GM06990 (cell line): ENCODE results near the gene DLG2.

Experiments used
- DNase-seq: peaks from one replicate; pipeline ENCODE4 v3.0.0-alpha.2; 2011; ENCODE audit not compliant: insufficient read length; ENCODE audit errors: extremely low read depth
- H3K27me3 ChIP-seq: replicated peaks from 2 replicates; pipeline ENCODE4 v1.6.0; 2011; ENCODE audit warnings: low read length; ENCODE audit not compliant: control insufficient read depth, insufficient read depth
- H3K36me3 ChIP-seq: 2 replicates; pipeline ENCODE4 v1.5.1; 2011; ENCODE audit warnings: low read length; ENCODE audit not compliant: control insufficient read depth, insufficient read depth
- H3K4me3 ChIP-seq: replicated peaks from 2 replicates; pipeline ENCODE4 v1.5.1; 2011; ENCODE audit warnings: low read depth, mild to moderate bottlenecking, control low read depth, low read length
- TF ChIP-seq, protein P1 (sequence below): IDR thresholded peaks from 2 replicates; pipeline ENCODE4 v1.5.1; 2011; ENCODE audit warnings: low read length, control low read depth, mild to moderate bottlenecking, inconsistent platforms; ENCODE audit not compliant: insufficient read depth, poor library complexity, severe bottlenecking

The DLG2 gene

DNA sequence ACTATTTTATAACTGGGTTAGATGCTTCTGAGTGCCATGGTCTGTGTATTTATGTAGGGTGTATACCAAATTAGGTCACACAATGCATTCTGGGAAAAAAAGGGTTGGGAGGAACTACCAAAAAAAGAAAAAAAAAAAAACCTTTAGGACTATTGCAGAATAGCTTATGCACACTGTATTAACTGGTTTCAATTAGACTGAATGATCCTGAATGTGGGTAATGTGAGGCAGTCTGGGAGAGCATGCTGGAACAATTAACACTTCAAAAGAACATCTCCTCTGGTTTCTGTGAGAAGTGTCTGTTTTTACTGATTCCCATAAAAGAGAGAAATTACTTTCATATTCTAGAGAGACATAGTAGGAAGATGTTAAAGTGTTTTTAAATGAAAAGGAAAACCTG is 521.3 kb downstream of the DLG2 start:
- H3K27me3 ChIP-seq = no peaks in the 10 kb centered on the region
- no peaks in the 10 kb centered on the region for H3K36me3 ChIP-seq
- TF ChIP-seq, protein P1, sequence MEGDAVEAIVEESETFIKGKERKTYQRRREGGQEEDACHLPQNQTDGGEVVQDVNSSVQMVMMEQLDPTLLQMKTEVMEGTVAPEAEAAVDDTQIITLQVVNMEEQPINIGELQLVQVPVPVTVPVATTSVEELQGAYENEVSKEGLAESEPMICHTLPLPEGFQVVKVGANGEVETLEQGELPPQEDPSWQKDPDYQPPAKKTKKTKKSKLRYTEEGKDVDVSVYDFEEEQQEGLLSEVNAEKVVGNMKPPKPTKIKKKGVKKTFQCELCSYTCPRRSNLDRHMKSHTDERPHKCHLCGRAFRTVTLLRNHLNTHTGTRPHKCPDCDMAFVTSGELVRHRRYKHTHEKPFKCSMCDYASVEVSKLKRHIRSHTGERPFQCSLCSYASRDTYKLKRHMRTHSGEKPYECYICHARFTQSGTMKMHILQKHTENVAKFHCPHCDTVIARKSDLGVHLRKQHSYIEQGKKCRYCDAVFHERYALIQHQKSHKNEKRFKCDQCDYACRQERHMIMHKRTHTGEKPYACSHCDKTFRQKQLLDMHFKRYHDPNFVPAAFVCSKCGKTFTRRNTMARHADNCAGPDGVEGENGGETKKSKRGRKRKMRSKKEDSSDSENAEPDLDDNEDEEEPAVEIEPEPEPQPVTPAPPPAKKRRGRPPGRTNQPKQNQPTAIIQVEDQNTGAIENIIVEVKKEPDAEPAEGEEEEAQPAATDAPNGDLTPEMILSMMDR = no peak
- no peak overlapping the region for H3K4me3 ChIP-seq
- no peak for DNase-seq

DNA sequence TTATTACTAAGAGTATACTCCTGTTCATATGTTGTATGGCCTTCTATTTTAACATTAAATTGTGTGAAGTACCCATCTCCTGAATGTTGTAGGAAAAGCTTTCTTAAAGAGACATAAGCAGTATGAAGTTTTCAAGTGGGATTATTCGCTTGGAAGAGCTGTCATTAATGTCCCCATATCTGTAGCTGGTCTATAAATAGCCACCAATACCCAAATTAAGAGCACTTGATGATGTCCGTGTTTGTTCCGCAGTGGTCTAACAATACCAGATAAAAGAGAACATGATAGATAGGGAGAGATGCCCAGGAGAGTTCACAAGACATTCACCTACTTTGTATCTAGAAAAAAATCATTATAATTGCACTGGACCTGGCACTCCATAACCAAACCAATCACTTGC is 527.6 kb downstream of the DLG2 start:
- no peak overlapping the region for H3K4me3 ChIP-seq
- TF ChIP-seq, protein P1 = no peak
- DNase-seq = no peak
- H3K27me3 ChIP-seq = no peaks in the 10 kb centered on the region
- H3K36me3 ChIP-seq = no peaks in the 10 kb centered on the region

DNA sequence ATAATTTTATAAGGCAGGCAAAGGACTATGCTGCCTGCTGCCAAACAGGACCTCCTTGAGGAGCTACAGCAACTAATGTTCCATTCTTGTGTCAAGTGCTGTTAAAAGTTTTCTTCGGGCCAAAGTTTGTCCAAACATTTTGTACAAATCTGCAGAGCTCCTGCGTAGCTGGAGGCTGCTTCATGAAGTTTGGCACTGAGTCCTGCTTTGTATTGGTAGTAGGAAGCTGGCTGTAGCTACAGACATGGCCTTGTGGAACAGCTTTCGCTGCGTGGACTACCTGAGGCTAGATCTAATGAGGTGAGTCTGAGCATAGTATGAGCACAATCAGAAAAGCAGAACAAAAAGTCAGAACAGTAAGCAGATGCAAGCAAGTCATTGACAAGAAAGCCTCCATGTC is 528.1 kb downstream of the DLG2 start:
- Histone ChIP-seq H3K36me3 (no peaks in the 10 kb centered on the region), H3K4me3 (no peak overlapping the region), H3K27me3 (no peaks in the 10 kb centered on the region)
- TF ChIP-seq, protein P1 = no peak
- no peak for DNase-seq

DNA sequence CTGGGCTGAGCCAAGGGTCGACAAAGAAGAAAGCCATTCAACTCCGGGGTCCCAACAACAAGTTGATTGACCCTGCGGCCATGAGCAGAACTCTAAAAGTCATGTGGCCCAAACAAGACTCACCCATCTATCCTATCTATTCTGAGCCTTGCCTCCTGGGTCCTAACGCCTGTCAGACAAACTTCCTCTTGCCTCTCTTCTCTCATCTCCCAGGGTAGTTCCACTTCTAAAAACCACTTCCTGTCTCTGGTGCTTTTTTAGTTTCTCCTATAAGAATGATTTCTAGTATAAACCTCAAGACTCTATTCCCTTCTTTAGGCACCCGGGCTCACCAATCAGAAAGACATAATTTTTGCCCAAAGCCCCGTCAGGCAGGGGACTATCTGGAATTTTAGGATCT is 530.2 kb downstream of the DLG2 start:
- H3K27me3 ChIP-seq = no peaks in the 10 kb centered on the region
- H3K36me3 ChIP-seq = no peaks in the 10 kb centered on the region
- DNase-seq = no peak
- TF ChIP-seq, protein P1 = no peak
- H3K4me3 ChIP-seq = no peak overlapping the region

DNA sequence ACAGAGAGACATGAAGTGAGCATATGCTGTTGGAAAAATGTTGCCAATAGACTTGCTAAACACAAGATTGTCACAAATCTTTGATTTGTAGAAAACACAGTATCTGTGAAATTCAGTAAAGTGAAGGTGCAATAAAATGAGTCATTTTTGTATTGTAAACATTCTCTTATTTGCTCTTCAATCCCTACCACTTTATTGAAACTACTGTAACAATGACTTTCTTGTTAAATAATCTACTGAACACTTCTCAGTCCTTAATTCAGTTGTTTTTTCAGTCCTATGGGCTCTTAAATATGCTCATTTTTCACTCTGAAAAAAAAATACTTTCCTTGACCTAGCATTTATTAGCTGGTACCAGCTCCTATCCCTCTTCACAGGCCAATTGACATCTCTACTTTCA is 531.9 kb downstream of the DLG2 start:
- Histone ChIP-seq H3K4me3 (no peak overlapping the region), H3K27me3 (no peaks in the 10 kb centered on the region), H3K36me3 (no peaks in the 10 kb centered on the region)
- DNase-seq = no peak
- TF ChIP-seq, protein P1 = no peak

DNA sequence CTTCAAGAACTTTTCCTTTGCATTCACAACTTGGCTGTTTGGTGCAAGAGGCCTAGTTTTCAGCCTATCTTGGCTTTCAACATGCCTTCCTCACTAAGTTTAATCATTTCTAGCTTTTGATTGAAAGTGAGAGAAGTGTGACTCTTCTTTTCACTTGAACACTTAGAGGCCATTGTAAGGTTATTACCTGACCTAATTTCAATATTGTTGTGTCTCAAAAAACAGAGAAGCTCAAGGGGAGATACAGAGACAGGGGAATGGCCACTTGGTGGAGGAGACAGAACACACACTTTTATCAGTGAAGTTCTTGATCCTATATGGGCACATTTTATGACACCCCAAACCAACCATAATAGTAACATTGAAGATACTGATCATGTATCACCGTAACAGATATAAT is 532.3 kb downstream of the DLG2 start:
- no peak overlapping the region for H3K4me3 ChIP-seq
- H3K36me3 ChIP-seq = no peaks in the 10 kb centered on the region
- TF ChIP-seq, protein P1 = no peak
- DNase-seq = no peak
- H3K27me3 ChIP-seq = no peaks in the 10 kb centered on the region
